Heart left ventricle (tissue), 13 donors: Measurements from ENCODE around the gene CC2D2B.

Source experiments
- POLR2A ChIP-seq, 2 donors: fragments of 450-650 bp; IDR thresholded peaks; one replicate each; pipeline ENCODE4 v1.6.1; 2017; ENCODE audit warnings: antibody characterized with exemption in 2 of 2, mild to moderate bottlenecking in 2 of 2, moderate library complexity in 2 of 2
- TF ChIP-seq, protein P1 (sequence below), 12 donors: fragments of 200-600 bp; sonication (generic) in 4 of 12; IDR thresholded peaks; one replicate each; pipeline versions ENCODE4 v1.5.0 to v1.8.0; 2018 to 2022; ENCODE audit warnings: antibody characterized with exemption in 12 of 12, mild to moderate bottlenecking in 5 of 12
- donor health status: ischemic (EF 13 %, LVEDD 7.1; RV severe dilation, severe dysfunction).
- donor health status: DM: no; HTN: yes; CAD: no.
- donor health status: DM: no; HTN: no; CAD: no.
- donor health status: ischemic (EF 25% LVEDD 6.9; RV normal size, moderate dysfunction).
- donor health status: ischemic (EF 25% LVEDD 5.7; RV mildly dilated, moderate dysfunction).
- donor health status: ischemic (EF 35%, LVEDD 5.7; RV mildly dilated, moderate dysfunction).
- donor health status: nonischemic (EF 11% LVEDD 7.7; RV severe dilation, severe dysfunction).
- donor health status: DM: yes; HTN: yes; CAD: no.
- donor health status: PGD.
- donor health status: ischemic (EF 29% LVEDD 5.4; RV normal size, mild dysfunction).
- donor health status: nonischemic (EF 23%, LVEDD 6.1; RV moderate dilation, normal function).

DNA sequence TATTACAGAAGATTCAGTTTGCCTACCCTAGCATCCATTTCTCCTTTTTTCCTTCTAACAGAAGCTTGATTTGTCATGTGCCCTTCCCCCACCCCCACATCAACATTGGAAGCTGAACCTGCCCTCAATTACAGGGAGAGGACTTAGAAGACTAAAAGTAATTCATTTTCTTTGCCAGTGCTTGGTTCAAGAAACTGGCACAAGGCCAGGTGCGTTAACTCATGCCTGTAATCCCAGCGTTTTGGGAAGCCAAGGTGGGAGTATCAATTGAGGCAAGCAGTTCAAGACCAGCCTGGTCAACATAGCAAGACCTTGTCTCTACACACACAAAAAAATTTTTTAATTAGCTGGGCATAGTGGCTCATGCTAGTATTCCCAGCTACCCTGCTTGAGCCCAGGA is 168.2 kb downstream of the CC2D2B start:
- TF ChIP-seq, protein P1, sequence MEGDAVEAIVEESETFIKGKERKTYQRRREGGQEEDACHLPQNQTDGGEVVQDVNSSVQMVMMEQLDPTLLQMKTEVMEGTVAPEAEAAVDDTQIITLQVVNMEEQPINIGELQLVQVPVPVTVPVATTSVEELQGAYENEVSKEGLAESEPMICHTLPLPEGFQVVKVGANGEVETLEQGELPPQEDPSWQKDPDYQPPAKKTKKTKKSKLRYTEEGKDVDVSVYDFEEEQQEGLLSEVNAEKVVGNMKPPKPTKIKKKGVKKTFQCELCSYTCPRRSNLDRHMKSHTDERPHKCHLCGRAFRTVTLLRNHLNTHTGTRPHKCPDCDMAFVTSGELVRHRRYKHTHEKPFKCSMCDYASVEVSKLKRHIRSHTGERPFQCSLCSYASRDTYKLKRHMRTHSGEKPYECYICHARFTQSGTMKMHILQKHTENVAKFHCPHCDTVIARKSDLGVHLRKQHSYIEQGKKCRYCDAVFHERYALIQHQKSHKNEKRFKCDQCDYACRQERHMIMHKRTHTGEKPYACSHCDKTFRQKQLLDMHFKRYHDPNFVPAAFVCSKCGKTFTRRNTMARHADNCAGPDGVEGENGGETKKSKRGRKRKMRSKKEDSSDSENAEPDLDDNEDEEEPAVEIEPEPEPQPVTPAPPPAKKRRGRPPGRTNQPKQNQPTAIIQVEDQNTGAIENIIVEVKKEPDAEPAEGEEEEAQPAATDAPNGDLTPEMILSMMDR (IDR thresholded peaks at IDR 0.05) = no peak
- no peak for TF ChIP-seq POLR2A (IDR thresholded peaks at IDR 0.05)
